ENCODE data around the gene MACROD1. TPM values are rescaled to one million over a fixed set of nuclear protein-coding genes. Genes with fewer than 3 reads are reported as not detected.

Gene MACROD1
- total and polyA plus RNA-seq, 2 of the 13 experiments (the other 11 are each of a cell fraction or from before 2014, with no cell fraction given): 23.1 to 34.5 TPM

GRCh38 chr11:64092761-64093136 lies 73.2 kb downstream of the MACROD1 start:
- TF ChIP-seq HNF4A (CRISPR knock-in tag; IDR thresholded peaks at IDR 0.05): peak; percentile 36; the same call in 1 of the 2 replicates
- TF ChIP-seq GPBP1L1 (CRISPR knock-in tag; IDR thresholded peaks at IDR 0.05): no peak
- TF ChIP-seq ZNF605 (CRISPR knock-in tag; IDR thresholded peaks at IDR 0.05): no peak
- TF ChIP-seq PCBP2 (optimal IDR thresholded peaks at IDR 0.05; ENCODE audit: low read depth, low read length, poor library complexity, severe bottlenecking): no peak
- TF ChIP-seq ZNF687 (CRISPR knock-in tag; IDR thresholded peaks at IDR 0.05): peak; percentile 32; the same call in 1 of the 2 replicates
- 0 out of 2 replicates have a peak, but pooled peaks have one; percentile 5 for TF ChIP-seq UBTF (CRISPR knock-in tag; IDR thresholded peaks at IDR 0.05)
- 0 out of 2 replicates have a peak, but pooled peaks have one; percentile 40 for TF ChIP-seq NR2F6 (IDR thresholded peaks at IDR 0.05)
- no peak for TF ChIP-seq NR2F6 (CRISPR knock-in tag; IDR thresholded peaks at IDR 0.05)
- TF ChIP-seq ZNF3 (CRISPR knock-in tag; IDR thresholded peaks at IDR 0.05): 0 out of 2 replicates have a peak, but pooled peaks have one; percentile 53
- no peak for TF ChIP-seq CENPX (CRISPR knock-in tag; IDR thresholded peaks at IDR 0.05)
- TF ChIP-seq THAP9 (CRISPR knock-in tag; IDR thresholded peaks at IDR 0.05; ENCODE audit: borderline replicate concordance): 0 out of 2 replicates have a peak, but pooled peaks have one; percentile 21
- intact Hi-C loops (cut with micrococcal nuclease; ENCODE audit: unreplicated experiment) (no loop called here), in situ Hi-C loops (cut with HindIII; ENCODE audit: extremely low pct_ligation_motif_present, low pct_unique_long_range_greater_than_20kb) (no loop called here)
- peak; percentile 67 for ATAC-seq
- H3K9me3 ChIP-seq (ENCODE audit: low read length): no peaks in the 10 kb centered on the region
- no peaks in the 10 kb centered on the region for H3K36me3 ChIP-seq (replicated peaks in 1 of 2; ENCODE audit: control insufficient read depth in 1 of 2, insufficient read depth in 2 of 2, low read length in 2 of 2)
- H3K79me2 ChIP-seq (ENCODE audit: insufficient read depth, low read length): no peaks in the 10 kb centered on the region
- peak; percentile 39 for DNase-seq (ENCODE audit: low spot score)
- no peak overlapping the region for H2AFZ ChIP-seq (ENCODE audit: low read length)
- peak overlapping the region; percentile 26 for H3K4me2 ChIP-seq (ENCODE audit: low read depth, low read length)
- H4K20me1 ChIP-seq (ENCODE audit: insufficient read depth, low read length): peaks cover 9% of the 10 kb centered on the region; the same call in 1 of the 2 replicates
- no peak overlapping the region for H3K27ac ChIP-seq (ENCODE audit: extremely low read length, insufficient read depth, low read length)
- POLR2A ChIA-PET: no interaction called here
- peaks cover 63% of the 10 kb centered on the region for H3K4me1 ChIP-seq (ENCODE audit: insufficient read depth, low read length)
- no peaks in the 10 kb centered on the region for H3K27me3 ChIP-seq (ENCODE audit: control insufficient read depth in 1 of 2, insufficient read depth in 2 of 2, low read length in 2 of 2)
- WGBS (ENCODE audit: low lambda C conversion rate): 10% methylated on average over 5 of the region's 8 CpGs
- H3K4me3 ChIP-seq (replicated peaks in 1 of 3; ENCODE audit: insufficient read depth in 1 of 3, low read depth in 2 of 3, low read length in 3 of 3): no peak overlapping the region
- CTCF ChIA-PET (ENCODE audit: low intra/inter-chr PET ratio, low total read pairs): interaction anchor here (1.3 kb wide), 1 partner anchor 53 kb away, joined by 3 read pairs; no protein-coding TSS in a partner anchor
- FAIRE-seq: peak; percentile 56
- no peak overlapping the region for H3K9ac ChIP-seq (ENCODE audit: insufficient read depth, low read depth, low read length)
- no TSS peak for BruUV-seq (replicated peaks)

Data from HepG2 (cell line).